GM10266 (cell line): ENCODE measurements around the gene P2RX3.
"Not testable (repeated sequence)": the region's sequence is repeated elsewhere in the genome, so short reads cannot be mapped to it uniquely, and the experiment has no call there.

Source experiments
- DNase-seq: peaks from one replicate; pipeline ENCODE4 v3.0.0; 2012; ENCODE audit errors: extremely low spot score
- TF ChIP-seq, protein P1 (sequence below): IDR thresholded peaks from 2 replicates; pipeline ENCODE4 v1.5.1; 2012; ENCODE audit warnings: mild to moderate bottlenecking, low read depth; ENCODE audit not compliant: control insufficient read depth, insufficient read depth; ENCODE audit errors: missing control alignments

P2RX3 gene

GRCh38 chr11:57338142-57338541, at the start of gene P2RX3:
Gene P2RX3 (plus strand): TSS chr11:57338352. CDS start chr11:57338551, 199 bp downstream.
- DNase-seq: no peak
- TF ChIP-seq, protein P1, sequence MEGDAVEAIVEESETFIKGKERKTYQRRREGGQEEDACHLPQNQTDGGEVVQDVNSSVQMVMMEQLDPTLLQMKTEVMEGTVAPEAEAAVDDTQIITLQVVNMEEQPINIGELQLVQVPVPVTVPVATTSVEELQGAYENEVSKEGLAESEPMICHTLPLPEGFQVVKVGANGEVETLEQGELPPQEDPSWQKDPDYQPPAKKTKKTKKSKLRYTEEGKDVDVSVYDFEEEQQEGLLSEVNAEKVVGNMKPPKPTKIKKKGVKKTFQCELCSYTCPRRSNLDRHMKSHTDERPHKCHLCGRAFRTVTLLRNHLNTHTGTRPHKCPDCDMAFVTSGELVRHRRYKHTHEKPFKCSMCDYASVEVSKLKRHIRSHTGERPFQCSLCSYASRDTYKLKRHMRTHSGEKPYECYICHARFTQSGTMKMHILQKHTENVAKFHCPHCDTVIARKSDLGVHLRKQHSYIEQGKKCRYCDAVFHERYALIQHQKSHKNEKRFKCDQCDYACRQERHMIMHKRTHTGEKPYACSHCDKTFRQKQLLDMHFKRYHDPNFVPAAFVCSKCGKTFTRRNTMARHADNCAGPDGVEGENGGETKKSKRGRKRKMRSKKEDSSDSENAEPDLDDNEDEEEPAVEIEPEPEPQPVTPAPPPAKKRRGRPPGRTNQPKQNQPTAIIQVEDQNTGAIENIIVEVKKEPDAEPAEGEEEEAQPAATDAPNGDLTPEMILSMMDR: no peak

GRCh38 chr11:57288771-57289579, 49.2 kb upstream of the P2RX3 start:
- no peak for DNase-seq
- TF ChIP-seq, protein P1: no peak

GRCh38 chr11:57290288-57290687, 47.9 kb upstream of the P2RX3 start:
- TF ChIP-seq, protein P1: no peak
- no peak for DNase-seq

GRCh38 chr11:57294225-57295131, 43.7 kb upstream of the P2RX3 start:
- no peak for DNase-seq

DNA sequence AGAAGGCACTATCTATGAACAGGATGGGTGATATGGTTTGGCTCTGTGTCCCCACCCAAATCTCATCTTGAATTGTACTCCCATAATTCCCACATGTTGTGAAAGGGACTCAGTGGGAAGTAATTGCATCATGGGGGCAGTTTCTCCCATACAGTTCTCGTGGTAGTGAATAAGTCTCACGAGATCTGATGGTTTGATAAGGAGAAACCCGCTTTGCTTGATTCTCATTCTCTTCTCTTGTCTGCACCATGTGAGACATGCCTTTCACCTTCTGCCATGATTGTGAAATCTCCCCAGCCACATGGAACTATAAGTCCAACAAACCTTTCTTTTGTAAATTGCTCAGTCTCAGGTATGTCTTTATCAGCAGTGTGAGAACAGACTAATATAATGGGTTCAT, 41.9 kb upstream of the P2RX3 start:
- DNase-seq: not testable (repeated sequence)

More at GRCh38 chr11:57294225-57295131, 43.7 kb upstream of the P2RX3 start:
- TF ChIP-seq, protein P1: no peak

GRCh38 chr11:57297221-57297620, 40.9 kb upstream of the P2RX3 start:
- TF ChIP-seq, protein P1: no peak
- DNase-seq: no peak

DNA sequence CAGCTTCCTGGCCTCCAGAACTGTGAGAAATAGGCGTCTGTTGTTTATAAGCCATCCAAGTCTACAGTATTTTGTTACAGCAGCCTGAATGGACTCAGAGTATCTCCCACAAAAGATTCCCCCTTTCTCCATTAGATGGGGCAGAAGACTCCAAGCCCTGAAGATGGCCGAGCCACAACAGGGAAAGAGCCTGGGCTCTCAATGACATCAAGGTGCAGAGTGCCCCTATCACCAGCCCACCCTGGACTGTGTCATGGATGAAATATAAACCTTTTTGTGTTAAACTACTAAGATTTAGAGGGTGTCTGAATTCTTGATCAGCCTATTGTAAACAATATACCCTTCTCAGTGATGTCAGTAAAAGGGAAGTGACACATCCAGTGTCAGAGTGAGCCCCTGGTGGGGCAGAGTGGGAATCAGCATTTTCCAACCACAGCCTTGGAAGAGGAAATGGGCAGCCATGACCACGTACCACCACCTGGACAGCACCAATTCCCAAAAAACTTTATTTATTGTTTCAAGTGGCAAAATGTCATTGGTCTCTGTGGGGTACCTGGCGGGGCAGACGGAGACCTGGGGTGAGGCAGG, 38.9 kb upstream of the P2RX3 start:
- TF ChIP-seq, protein P1: no peak

More for the DNA sequence above, 38.9 kb upstream of the P2RX3 start:
- no peak for DNase-seq
